Endothelial cell of umbilical vein (primary cell): ENCODE results near the gene DMD. TPM values are rescaled to one million over a fixed set of nuclear protein-coding genes. Genes with fewer than 3 reads are reported as not detected.

ENCODE experiments used
- BruUV-seq: library from RNA; stranded (reverse); fragments of 400-500 nt; replicated peaks from 2 replicates; lab custom pipeline; 2021; lab: Mats Ljungman, UMichigan
- CTCF ChIA-PET: fragments of 300-600, 350-600 bp; sonication (Branson Sonifier 250); formaldehyde crosslinking; loops from one replicate; lab custom pipeline; 2021; ENCODE audit warnings: antibody characterized with exemption, inconsistent platforms; lab: Charles Lee
- POLR2A ChIA-PET: fragments of 300-600, 350-600 bp; sonication (Branson Sonifier 250); formaldehyde crosslinking; loops from one replicate; lab custom pipeline; 2021; ENCODE audit warnings: antibody characterized with exemption, inconsistent platforms; lab: Charles Lee
- DNase-seq: peaks from one replicate; pipeline ENCODE4 v3.0.0-alpha.2; 2011; ENCODE audit warnings: low read depth, low spot score
- FAIRE-seq: peaks from 2 replicates; lab custom pipeline; 2011; peaks lifted over from hg19 to GRCh38; lab: Jason Lieb, UNC
- H2AFZ ChIP-seq: 2 replicates; pipeline ENCODE4 v1.6.0; 2012; ENCODE audit warnings: low read depth, low read length, control low read depth, inconsistent platforms
- H3K27ac ChIP-seq: 2 replicates; pipeline ENCODE4 v1.5.1; 2011; ENCODE audit warnings: low read depth, mild to moderate bottlenecking, control low read depth, low read length, moderate library complexity; ENCODE audit not compliant: insufficient read depth
- H3K27me3 ChIP-seq, 2 experiments: 2 replicates each; pipeline versions ENCODE4 v1.6.0 to v1.6.1; 2011; ENCODE audit warnings: low read length in 2 of 2, mixed read lengths in 1 of 2; ENCODE audit not compliant: control insufficient read depth in 2 of 2, insufficient read depth in 2 of 2
- H3K36me3 ChIP-seq, 2 experiments: 2 replicates in 1 of 2; 3 replicates in 1 of 2; pipeline ENCODE4 v1.5.1; 2011; ENCODE audit warnings: low read length in 2 of 2, mild to moderate bottlenecking in 1 of 2, moderate library complexity in 1 of 2; ENCODE audit not compliant: control insufficient read depth in 2 of 2, insufficient read depth in 2 of 2; ENCODE audit errors: extremely low read depth in 1 of 2
- H3K4me1 ChIP-seq: 3 replicates; pipeline ENCODE4 v1.5.1; 2011; ENCODE audit warnings: mild to moderate bottlenecking, low read length; ENCODE audit not compliant: control insufficient read depth, insufficient read depth; ENCODE audit errors: extremely low read depth
- H3K4me2 ChIP-seq: 2 replicates; pipeline ENCODE4 v1.6.1; 2011; ENCODE audit warnings: low read length, control low read depth, mixed read lengths; ENCODE audit not compliant: insufficient read depth
- H3K4me3 ChIP-seq, 3 experiments: fragments of 200-600 bp in 1 of 3; sonication (generic), shearing (Covaris generic) in 1 of 3; replicated peaks in 1 of 3; 2 replicates each; pipeline ENCODE4 v1.5.1; 2011 to 2016; ENCODE audit warnings: control low read depth in 3 of 3, low read length in 3 of 3, mild to moderate bottlenecking in 2 of 3, inconsistent platforms in 1 of 3, low read depth in 1 of 3, moderate library complexity in 1 of 3; ENCODE audit not compliant: insufficient read depth in 1 of 3
- H3K79me2 ChIP-seq: 2 replicates; pipeline ENCODE4 v1.6.0; 2012; ENCODE audit warnings: low read length, inconsistent platforms; ENCODE audit not compliant: control insufficient read depth, insufficient read depth
- H3K9ac ChIP-seq: replicated peaks from 2 replicates; pipeline ENCODE3; 2011; ENCODE audit warnings: low read length, control low read depth; ENCODE audit not compliant: insufficient read depth; ENCODE audit errors: extremely low read depth
- H3K9me1 ChIP-seq: replicated peaks from 3 replicates; pipeline ENCODE4 v1.6.0; 2011; ENCODE audit warnings: mild to moderate bottlenecking, low read length; ENCODE audit not compliant: control insufficient read depth, insufficient read depth; ENCODE audit errors: extremely low read depth
- H3K9me3 ChIP-seq: replicated peaks from 2 replicates; pipeline ENCODE4 v1.5.1; 2012; ENCODE audit warnings: low read length, inconsistent platforms; ENCODE audit not compliant: control insufficient read depth, insufficient read depth
- H4K20me1 ChIP-seq: replicated peaks from 2 replicates; pipeline ENCODE3; 2011; ENCODE audit warnings: mild to moderate bottlenecking, low read length; ENCODE audit not compliant: control insufficient read depth, insufficient read depth; ENCODE audit errors: extremely low read depth
- CTCF ChIP-seq, 2 donors: IDR thresholded peaks; 1 replicate in 1 of 2; 2 replicates in 1 of 2; pipeline ENCODE4 v1.5.1; 2011; ENCODE audit warnings: low read length in 2 of 2, mild to moderate bottlenecking in 2 of 2, moderate library complexity in 2 of 2, control low read depth in 1 of 2, inconsistent platforms in 1 of 2, low read depth in 1 of 2; ENCODE audit not compliant: insufficient read depth in 1 of 2; ENCODE audit errors: extremely low read depth in 1 of 2
- EZH2 ChIP-seq: IDR thresholded peaks from 2 replicates; pipeline ENCODE4 v1.6.1; 2012; ENCODE audit warnings: borderline replicate concordance, low read depth, mild to moderate bottlenecking, moderate library complexity, low read length, inconsistent platforms; ENCODE audit not compliant: severe bottlenecking
- FOS ChIP-seq: IDR thresholded peaks from 2 replicates; pipeline ENCODE4 v1.6.1; 2011; ENCODE audit warnings: mild to moderate bottlenecking, low read length, moderate library complexity, borderline replicate concordance; ENCODE audit not compliant: insufficient read depth
- GATA2 ChIP-seq: IDR thresholded peaks from 2 replicates; pipeline ENCODE4 v1.7.0; 2011; ENCODE audit warnings: low read depth, mild to moderate bottlenecking, moderate library complexity, mixed read lengths, low read length; ENCODE audit not compliant: insufficient read length, insufficient read depth
- JUN ChIP-seq: IDR thresholded peaks from 2 replicates; pipeline ENCODE4 v1.6.1; 2011; ENCODE audit warnings: borderline replicate concordance, low read depth; ENCODE audit not compliant: insufficient read length, insufficient read depth
- MAX ChIP-seq: IDR thresholded peaks from 2 replicates; pipeline ENCODE4 v1.6.1; 2011; ENCODE audit not compliant: insufficient read depth, insufficient read length
- MYC ChIP-seq: IDR thresholded peaks from one replicate; pipeline ENCODE4 v1.6.1; 2011; ENCODE audit warnings: mild to moderate bottlenecking, low read depth, low read length
- POLR2A ChIP-seq: IDR thresholded peaks from 2 replicates; pipeline ENCODE4 v1.6.1; 2012; ENCODE audit warnings: low read depth, mild to moderate bottlenecking, control low read depth, low read length
- POLR2AphosphoS5 ChIP-seq: IDR thresholded peaks from 2 replicates; pipeline ENCODE4 v1.6.1; 2012; ENCODE audit warnings: low read depth, mild to moderate bottlenecking, control low read depth, low read length, moderate library complexity; ENCODE audit not compliant: insufficient read depth
- dilution Hi-C: fragments of 300-500 bp; cut with MboI; formaldehyde crosslinking; loops from one replicate; pipeline ENCODE4 v1.15.0; 2019; ENCODE audit warnings: low sequenced_read_pairs; ENCODE audit not compliant: extremely low pct_ligation_motif_present
- intact Hi-C: fragments of 100-400 bp; cut with micrococcal nuclease; formaldehyde crosslinking; loops from one replicate; pipeline ENCODE4 v1.10.0; 2022
- polyA plus RNA-seq, 4 experiments: library from polyadenylated mRNA; depleted of rRNA in 3 of 4; stranded (reverse) in 3 of 4; unstranded in 1 of 4; fragments of >200 nt; gene quantifications; 2 replicates each; pipeline versions ENCODE4 v1.2.1 to v1.2.3, GENCODE V29; 2011 to 2012; ENCODE audit warnings: missing spikeins in 1 of 4
- total RNA-seq: library from RNA; stranded (reverse); gene quantifications from 2 replicates; pipeline ENCODE4 v1.2.3, GENCODE V29; 2021

The DMD gene
- total and polyA plus RNA-seq, 2 donors (not counting 3 experiments of a cell fraction or from before 2014, with no cell fraction given), result 7.3 to 9.0 TPM

- BruUV-seq, result no TSS peak
- Histone ChIP-seq H3K27ac (no peak overlapping the region), H3K4me1 (peaks cover 9% of the 10 kb centered on the region), H3K79me2 (no peaks in the 10 kb centered on the region), H4K20me1 (no peaks in the 10 kb centered on the region), H3K4me3 (no peak overlapping the region), H3K9ac (no peak overlapping the region), H3K27me3 (no peaks in the 10 kb centered on the region), H3K9me1 (no peaks in the 10 kb centered on the region), H3K4me2 (no peak overlapping the region), H2AFZ (no peak overlapping the region), H3K36me3 (no peaks in the 10 kb centered on the region), H3K9me3 (no peaks in the 10 kb centered on the region)
- DNase-seq, result no peak
- CTCF ChIA-PET, result no interaction called here
- TF ChIP-seq MAX (no peak), POLR2A (no peak), JUN (no peak), MYC (no peak), POLR2AphosphoS5 (no peak), GATA2 (no peak), FOS (no peak), CTCF (IDR thresholded peaks at IDR 0.05; ENCODE audit: extremely low read depth in 1 of 2, insufficient read depth in 1 of 2, low read depth in 1 of 2, low read length in 2 of 2) (no peak), EZH2 (no peak)
- dilution Hi-C loops, result no loop called here
- POLR2A ChIA-PET, result no interaction called here
- intact Hi-C loops, result no loop called here
- FAIRE-seq, result no peak
Measured at GRCh38 chrX:31480696-31481095, 1730.7 kb downstream of the DMD start.
